GM10266 (cell line): ENCODE measurements around the gene LCOR.

Source experiments
- DNase-seq: peaks from one replicate; pipeline ENCODE4 v3.0.0; 2012; ENCODE audit errors: extremely low spot score
- TF ChIP-seq, protein P1 (sequence below): IDR thresholded peaks from 2 replicates; pipeline ENCODE4 v1.5.1; 2012; ENCODE audit warnings: mild to moderate bottlenecking, low read depth; ENCODE audit not compliant: control insufficient read depth, insufficient read depth; ENCODE audit errors: missing control alignments

LCOR gene

GRCh38 chr10:97013568-97013967 lies 181.5 kb downstream of the LCOR start:
- DNase-seq: no peak
- TF ChIP-seq, protein P1, sequence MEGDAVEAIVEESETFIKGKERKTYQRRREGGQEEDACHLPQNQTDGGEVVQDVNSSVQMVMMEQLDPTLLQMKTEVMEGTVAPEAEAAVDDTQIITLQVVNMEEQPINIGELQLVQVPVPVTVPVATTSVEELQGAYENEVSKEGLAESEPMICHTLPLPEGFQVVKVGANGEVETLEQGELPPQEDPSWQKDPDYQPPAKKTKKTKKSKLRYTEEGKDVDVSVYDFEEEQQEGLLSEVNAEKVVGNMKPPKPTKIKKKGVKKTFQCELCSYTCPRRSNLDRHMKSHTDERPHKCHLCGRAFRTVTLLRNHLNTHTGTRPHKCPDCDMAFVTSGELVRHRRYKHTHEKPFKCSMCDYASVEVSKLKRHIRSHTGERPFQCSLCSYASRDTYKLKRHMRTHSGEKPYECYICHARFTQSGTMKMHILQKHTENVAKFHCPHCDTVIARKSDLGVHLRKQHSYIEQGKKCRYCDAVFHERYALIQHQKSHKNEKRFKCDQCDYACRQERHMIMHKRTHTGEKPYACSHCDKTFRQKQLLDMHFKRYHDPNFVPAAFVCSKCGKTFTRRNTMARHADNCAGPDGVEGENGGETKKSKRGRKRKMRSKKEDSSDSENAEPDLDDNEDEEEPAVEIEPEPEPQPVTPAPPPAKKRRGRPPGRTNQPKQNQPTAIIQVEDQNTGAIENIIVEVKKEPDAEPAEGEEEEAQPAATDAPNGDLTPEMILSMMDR: no peak

DNA sequence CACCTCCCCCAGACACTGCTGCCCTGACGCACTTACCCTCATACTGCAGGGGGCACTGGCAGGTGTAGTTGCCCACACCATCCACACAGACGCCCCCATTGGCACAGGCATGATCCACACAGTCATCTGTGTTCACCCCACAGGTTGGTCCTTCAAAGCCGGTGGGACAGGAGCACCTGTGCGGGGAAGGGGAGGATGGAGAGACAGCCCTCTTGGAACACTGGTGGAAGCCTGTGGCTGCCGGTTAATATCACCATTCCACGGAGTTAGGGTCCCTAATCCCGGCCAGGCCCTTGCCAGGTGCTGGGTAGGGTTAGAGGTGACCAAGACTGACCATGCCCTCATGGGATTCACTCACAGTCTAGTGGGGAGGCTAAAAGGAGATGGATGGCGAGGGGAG lies 181.9 kb downstream of the LCOR start:
- TF ChIP-seq, protein P1: no peak
- no peak for DNase-seq

DNA sequence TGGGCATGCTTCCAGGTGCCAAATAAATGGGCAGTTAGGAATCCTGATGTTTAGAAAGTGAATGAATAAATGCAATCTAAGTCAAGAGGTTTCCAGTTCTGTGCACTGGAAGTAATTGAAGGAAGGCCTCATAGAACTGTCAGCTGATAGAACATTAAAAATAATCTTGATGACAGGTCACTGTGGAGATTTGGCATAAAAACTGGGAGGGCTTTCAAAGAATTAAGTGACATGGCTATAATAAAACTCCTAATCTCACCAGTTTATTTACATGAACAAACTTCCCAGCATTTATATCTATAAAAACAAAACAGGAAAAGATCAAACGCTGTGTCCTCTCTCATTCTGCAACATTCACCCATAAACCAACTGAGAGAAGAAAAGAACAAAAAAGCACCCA lies 183.1 kb downstream of the LCOR start:
- TF ChIP-seq, protein P1: no peak
- no peak for DNase-seq

GRCh38 chr10:97016728-97017473 lies 184.8 kb downstream of the LCOR start:
- TF ChIP-seq, protein P1: no peak

DNA sequence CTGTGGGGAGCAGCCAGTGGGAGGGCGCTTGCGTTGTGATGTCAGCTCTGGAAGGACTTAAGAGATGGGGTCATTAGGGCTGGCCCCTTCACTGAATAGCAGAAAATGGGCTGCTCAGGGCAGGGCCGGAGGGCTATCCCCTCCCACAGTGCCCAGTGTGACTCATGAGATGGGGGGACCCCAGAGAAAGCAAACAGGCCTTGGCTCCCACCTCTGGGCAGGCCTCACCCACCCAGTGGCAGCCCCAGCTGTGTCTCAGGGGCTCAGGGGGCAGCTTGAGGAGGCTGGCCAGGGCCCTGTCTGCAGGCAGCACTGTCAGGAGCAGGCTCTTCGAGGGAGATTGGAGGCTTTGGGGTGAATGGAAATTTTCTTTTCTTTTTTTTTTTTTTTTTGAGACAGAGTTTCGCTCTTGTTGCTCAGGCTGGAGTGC lies 185.4 kb downstream of the LCOR start:
- no peak for DNase-seq
- TF ChIP-seq, protein P1: no peak

More at GRCh38 chr10:97016728-97017473, 184.8 kb downstream of the LCOR start:
- peak; percentile 67 for DNase-seq

DNA sequence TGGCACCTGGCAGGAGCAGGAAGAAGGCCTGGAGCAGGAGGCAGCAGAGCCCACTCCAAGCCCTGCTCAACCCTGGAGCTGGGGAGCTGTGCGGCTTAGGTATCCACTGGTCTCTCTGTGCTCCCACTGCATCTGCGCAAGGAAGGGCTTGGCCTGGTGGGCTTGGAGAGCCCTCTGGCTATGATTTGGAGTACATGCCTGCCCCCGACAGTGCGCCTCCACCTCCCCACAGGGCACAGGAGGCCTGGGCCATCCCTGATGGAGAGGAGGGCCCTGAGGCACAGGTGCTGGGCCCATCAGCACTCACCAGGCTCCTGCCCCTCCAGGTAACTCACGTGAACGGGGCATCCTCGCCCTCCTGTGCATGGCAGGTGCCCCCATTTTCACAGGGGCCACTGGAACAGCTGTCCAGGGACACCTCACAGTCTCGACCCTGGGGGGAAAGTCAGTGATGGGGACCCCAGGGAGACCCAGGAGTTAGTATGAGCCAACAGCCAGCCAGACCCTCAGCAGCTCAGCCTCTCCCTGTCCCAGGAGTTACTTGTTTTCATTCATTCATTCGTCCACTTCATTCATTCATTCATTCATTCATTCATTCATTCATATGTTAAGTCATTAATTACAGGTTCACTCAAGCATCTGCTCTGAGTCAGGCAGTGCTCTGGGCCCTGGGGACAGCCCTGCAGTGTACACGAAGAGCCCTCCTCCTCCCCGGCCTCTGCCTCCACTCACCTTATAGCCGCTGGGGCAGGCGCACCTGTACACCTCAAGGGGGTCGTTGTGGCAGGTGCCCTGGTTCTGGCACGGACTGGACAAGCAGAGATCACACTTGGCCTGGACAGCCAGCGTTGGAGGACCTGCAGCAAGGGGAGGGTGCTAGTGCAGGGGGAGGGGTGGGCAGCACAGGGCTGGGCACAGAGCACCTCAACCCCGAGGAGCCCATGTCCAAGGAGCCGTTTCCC lies 186.4 kb downstream of the LCOR start:
- TF ChIP-seq, protein P1: no peak
- no peak for DNase-seq
